ENCODE data around the gene POU2AF2.

The POU2AF2 gene

GRCh38 chr11:111334532-111335502 lies 89.3 kb downstream of the POU2AF2 start:
- no peak for DNase-seq

- DNase-seq: no peak
These were observed 90.0 kb downstream of the POU2AF2 start for GRCh38 chr11:111335549-111335948.
